NCI-H1092 treated with DMSO at 0.1 percent for 48 hours (cell line): ENCODE results near the gene ZNF644.
"Not testable (repeated sequence)": the region's sequence is repeated elsewhere in the genome, so short reads cannot be mapped to it uniquely, and the experiment has no call there.

ENCODE experiments used
- DNase-seq: peaks from one replicate; lab custom pipeline; 2025; lab: John Stamatoyannopoulos, UW

The ZNF644 gene

GRCh38 chr1:91021686-91022517 lies at the start of gene ZNF644:
Gene ZNF644, minus strand, starts transcription at chr1:91022035. Its CDS starts 39,682 bp downstream, at chr1:90982353.
- peak; percentile 87 for DNase-seq

- DNase-seq, result no peak
Observed at GRCh38 chr1:91070298-91070697, 48.5 kb upstream of the ZNF644 start.

GRCh38 chr1:91066538-91066937 lies 44.7 kb upstream of the ZNF644 start:
- DNase-seq, result no peak

- no peak for DNase-seq
Observed at GRCh38 chr1:91065337-91065736, 43.5 kb upstream of the ZNF644 start.

- not testable (repeated sequence) for DNase-seq
Observed at GRCh38 chr1:91063403-91063802, 41.6 kb upstream of the ZNF644 start.

- DNase-seq, result no peak
Observed at GRCh38 chr1:91059157-91059556, 37.3 kb upstream of the ZNF644 start.

- DNase-seq, result no peak
Observed at GRCh38 chr1:91057784-91058183, 35.9 kb upstream of the ZNF644 start.

- DNase-seq, result no peak
Observed at GRCh38 chr1:91054780-91055481, 33.1 kb upstream of the ZNF644 start.

- DNase-seq, result no peak
Observed at GRCh38 chr1:91053630-91054029, 31.8 kb upstream of the ZNF644 start.

GRCh38 chr1:91049551-91049950 lies 27.7 kb upstream of the ZNF644 start:
- not testable (repeated sequence) for DNase-seq

GRCh38 chr1:91046766-91047165 lies 24.9 kb upstream of the ZNF644 start:
- no peak for DNase-seq

- DNase-seq, result no peak
Observed at GRCh38 chr1:91045284-91045683, 23.4 kb upstream of the ZNF644 start.

GRCh38 chr1:91044776-91045175 lies 22.9 kb upstream of the ZNF644 start:
- DNase-seq, result not testable (repeated sequence)

GRCh38 chr1:91042372-91042771 lies 20.5 kb upstream of the ZNF644 start:
- DNase-seq, result not testable (repeated sequence)

- no peak for DNase-seq
Observed at GRCh38 chr1:91038582-91038981, 16.7 kb upstream of the ZNF644 start.

GRCh38 chr1:91036894-91037829 lies 15.3 kb upstream of the ZNF644 start:
- DNase-seq, result no peak

GRCh38 chr1:91032349-91032748 lies 10.5 kb upstream of the ZNF644 start:
- DNase-seq, result no peak

- DNase-seq, result no peak
Observed at GRCh38 chr1:91031081-91031480, 9.2 kb upstream of the ZNF644 start.

GRCh38 chr1:91026777-91027176 lies 4.9 kb upstream of the ZNF644 start:
- no peak for DNase-seq

GRCh38 chr1:91026320-91026719 lies 4.5 kb upstream of the ZNF644 start:
- DNase-seq, result no peak

GRCh38 chr1:91024481-91025119 lies 2.8 kb upstream of the ZNF644 start:
- DNase-seq, result no peak

- no peak for DNase-seq
Observed at GRCh38 chr1:91022518-91022929, 689 bp upstream of the ZNF644 start.
